ENCODE measurements around the gene DCC. TPM values are rescaled to one million over a fixed set of nuclear protein-coding genes. Genes with fewer than 3 reads are reported as not detected.

DCC gene
- polyA plus RNA-seq, 1 of the 3 experiments (the other 2 are of a cell fraction) = 0.20 TPM

- Histone ChIP-seq H4K20me1 (ENCODE audit: insufficient read depth) (no peaks in the 10 kb centered on the region), H3K9ac (no peak overlapping the region), H3K9me2 (no peaks in the 10 kb centered on the region), H3K27me3 (ENCODE audit: insufficient read depth) (no peaks in the 10 kb centered on the region), H3F3A (replicated peaks; ENCODE audit: insufficient read depth) (no peaks in the 10 kb centered on the region), H3K4me1 (ENCODE audit: control insufficient read depth in 1 of 2, insufficient read depth in 2 of 2, low read depth in 1 of 2, low read length in 1 of 2) (no peaks in the 10 kb centered on the region; a peak in 1 of 4 replicates), H3K4me3 (ENCODE audit: low read depth in 2 of 2, low read length in 1 of 2) (no peak overlapping the region), H2AFZ (ENCODE audit: low read depth) (no peak overlapping the region), H3K27ac (ENCODE audit: low read depth in 2 of 2, low read length in 1 of 2) (no peak overlapping the region), H3K4me2 (no peak overlapping the region), H3K79me2 (ENCODE audit: insufficient read depth) (no peaks in the 10 kb centered on the region), H3K36me3 (replicated peaks in 1 of 2; ENCODE audit: control insufficient read depth in 1 of 2, insufficient read depth in 2 of 2, low read length in 1 of 2) (no peaks in the 10 kb centered on the region), H3K9me3 (no peaks in the 10 kb centered on the region)
- POLR2A ChIA-PET = no interaction called here
- TF ChIP-seq PBX3 (IDR thresholded peaks at IDR 0.05) (no peak), REST (IDR thresholded peaks at IDR 0.05; ENCODE audit: low read depth, low read length) (no peak)
- no peak for DNase-seq
- WGBS (ENCODE audit: low lambda C conversion rate) = 20% methylated on average over 1 of the region's 1 CpG
- CTCF ChIA-PET = interaction anchor here (0.9 to 1.4 kb wide), 2 partner anchors 12 to 17 kb away, joined by 3 read pairs; no protein-coding TSS in a partner anchor
Measured at GRCh38 chr18:52554180-52554579, 214.2 kb downstream of the DCC start.

- H3K4me1 ChIP-seq (ENCODE audit: control insufficient read depth in 1 of 2, insufficient read depth in 2 of 2, low read depth in 1 of 2, low read length in 1 of 2) = peaks cover 0 to 12% of the 10 kb centered on the region in 2 experiments; a peak in 2 of 4 replicates
- no peak overlapping the region for H3K9ac ChIP-seq
- no peaks in the 10 kb centered on the region for H4K20me1 ChIP-seq (ENCODE audit: insufficient read depth)
- no peak overlapping the region for H3K4me3 ChIP-seq (ENCODE audit: low read depth in 2 of 2, low read length in 1 of 2)
- no peaks in the 10 kb centered on the region for H3F3A ChIP-seq (replicated peaks; ENCODE audit: insufficient read depth)
- H3K79me2 ChIP-seq (ENCODE audit: insufficient read depth) = no peaks in the 10 kb centered on the region
- H3K27me3 ChIP-seq (ENCODE audit: insufficient read depth) = no peaks in the 10 kb centered on the region
- no peak for DNase-seq
- no peak overlapping the region for H3K27ac ChIP-seq (ENCODE audit: low read depth in 2 of 2, low read length in 1 of 2)
- ChIA-PET CTCF (no interaction called here), POLR2A (no interaction called here)
- no peaks in the 10 kb centered on the region for H3K9me2 ChIP-seq
- H3K4me2 ChIP-seq = no peak overlapping the region
- 32% methylated on average over 4 of the region's 4 CpGs for WGBS (ENCODE audit: low lambda C conversion rate)
- no peak overlapping the region for H2AFZ ChIP-seq (ENCODE audit: low read depth)
- no peaks in the 10 kb centered on the region for H3K36me3 ChIP-seq (replicated peaks in 1 of 2; ENCODE audit: control insufficient read depth in 1 of 2, insufficient read depth in 2 of 2, low read length in 1 of 2)
- H3K9me3 ChIP-seq = no peaks in the 10 kb centered on the region
- TF ChIP-seq RXRA (IDR thresholded peaks at IDR 0.05; ENCODE audit: borderline replicate concordance, low read depth) = no peak
- TF ChIP-seq POLR2AphosphoS5 (IDR thresholded peaks at IDR 0.05; ENCODE audit: low read depth, low read length) = no peak
- no peak for TF ChIP-seq FOSL2 (IDR thresholded peaks at IDR 0.05; ENCODE audit: borderline replicate concordance, low read depth)
- no peak for TF ChIP-seq TCF12 (IDR thresholded peaks at IDR 0.05)
- no peak for TF ChIP-seq EZH2phosphoT487 (IDR thresholded peaks at IDR 0.05; ENCODE audit: borderline replicate concordance, low read depth)
Measured at GRCh38 chr18:52567360-52567759, 227.4 kb downstream of the DCC start.
